NCI-H82 treated with DMSO at 0.1 percent for 48 hours (cell line): ENCODE measurements around the gene UTF1.
"Not testable (repeated sequence)": the region's sequence is repeated elsewhere in the genome, so short reads cannot be mapped to it uniquely, and the experiment has no call there.

Experiments
- DNase-seq: peaks from one replicate; lab custom pipeline; 2025; ENCODE audit not compliant: unreplicated experiment; lab: John Stamatoyannopoulos, UW

Gene UTF1

DNA sequence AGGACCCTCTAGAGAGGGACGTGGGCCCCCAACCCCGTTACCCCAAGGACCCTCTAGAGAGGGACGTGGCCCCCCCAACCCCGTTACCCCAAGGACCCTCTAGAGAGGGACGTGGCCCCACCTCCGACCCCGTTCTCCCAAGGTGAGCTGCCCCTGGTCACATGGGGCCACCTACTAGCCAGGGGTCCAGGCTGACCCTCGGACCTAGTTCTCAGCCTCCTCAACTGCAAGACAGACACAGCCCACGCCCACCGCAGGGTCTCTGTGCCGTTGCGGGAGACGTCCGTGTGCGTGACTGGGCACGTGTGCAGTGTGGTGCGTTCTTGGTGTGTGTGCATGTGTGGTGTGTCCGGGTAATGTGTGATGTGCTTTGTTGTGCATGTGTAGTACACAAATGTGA is 21.6 kb upstream of the UTF1 start:
- DNase-seq: no peak

DNA sequence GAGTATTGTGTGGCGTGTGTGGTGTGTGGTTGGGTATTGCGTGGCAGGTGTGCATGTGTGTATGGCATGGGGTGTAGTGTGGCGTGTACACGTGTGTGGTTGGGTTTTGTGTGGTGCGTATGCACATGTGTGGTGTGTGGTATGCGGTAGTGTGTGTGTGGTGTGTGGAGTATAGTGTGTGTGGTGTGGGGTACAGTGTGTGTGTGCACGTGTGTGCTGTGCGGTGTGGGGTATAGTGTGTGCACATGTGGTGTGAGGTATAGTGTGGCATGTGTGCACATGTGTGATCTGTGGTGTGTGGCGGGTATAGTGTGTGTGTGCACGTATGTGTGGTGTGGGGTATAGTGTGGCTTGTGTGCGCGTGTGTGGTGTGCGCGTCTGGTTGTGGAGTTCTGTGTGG is 20.9 kb upstream of the UTF1 start:
- DNase-seq: no peak

DNA sequence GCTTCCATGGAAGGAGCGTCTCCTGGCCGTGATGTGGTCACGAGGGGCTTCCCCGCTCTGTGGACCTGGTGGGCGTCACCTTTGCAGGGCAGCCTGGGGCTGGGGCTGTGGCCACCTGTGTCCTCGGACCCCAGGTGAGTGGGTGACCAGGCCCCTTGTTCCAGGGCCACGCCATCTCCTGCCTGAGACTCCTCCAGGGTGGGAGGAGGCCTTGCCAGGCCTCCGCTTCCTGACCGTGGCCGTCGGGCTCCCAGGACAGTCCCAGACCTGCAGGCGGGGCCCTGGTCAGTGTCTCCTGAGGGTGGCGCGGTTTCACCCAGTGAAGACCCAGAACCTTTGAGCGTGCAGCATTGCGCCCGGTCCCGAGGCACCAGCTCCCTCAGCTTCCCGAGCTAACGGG is 20.4 kb upstream of the UTF1 start:
- no peak for DNase-seq

DNA sequence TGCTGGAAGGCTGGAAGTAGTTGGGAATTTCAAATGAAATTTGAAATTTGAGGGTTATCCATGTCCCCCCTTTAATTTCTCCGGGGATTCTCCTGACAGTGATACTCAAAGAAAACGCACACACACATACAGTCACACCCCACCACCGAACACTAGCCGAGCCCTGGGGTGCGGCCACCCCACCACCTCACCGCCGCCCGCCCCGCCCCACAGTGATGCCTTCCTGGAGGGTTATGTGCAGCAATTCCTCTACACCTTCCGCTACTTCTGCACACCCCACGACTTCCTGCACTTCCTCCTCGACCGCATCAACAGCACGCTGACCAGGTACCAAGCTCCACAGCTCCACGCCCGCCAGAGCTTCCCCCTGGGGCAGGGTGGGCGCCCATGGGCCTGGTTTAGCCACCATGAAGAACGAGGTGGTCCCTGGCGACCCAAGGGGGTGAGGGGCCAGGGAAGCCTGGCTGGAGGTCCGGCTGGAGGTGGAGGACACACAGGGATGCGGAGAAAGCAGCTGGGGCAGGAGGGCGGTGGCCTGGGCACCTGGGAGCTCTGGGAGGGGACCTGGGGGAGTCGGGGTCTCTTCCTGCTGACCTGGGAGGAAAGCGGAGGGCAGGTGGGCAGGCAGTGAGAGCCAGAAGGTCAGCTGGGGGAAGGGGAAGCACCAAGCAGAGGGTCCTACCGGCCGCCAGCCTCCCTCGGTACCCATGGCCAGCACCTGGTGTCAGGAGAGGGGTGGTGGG is 19.4 kb upstream of the UTF1 start:
- DNase-seq: no peak

DNA sequence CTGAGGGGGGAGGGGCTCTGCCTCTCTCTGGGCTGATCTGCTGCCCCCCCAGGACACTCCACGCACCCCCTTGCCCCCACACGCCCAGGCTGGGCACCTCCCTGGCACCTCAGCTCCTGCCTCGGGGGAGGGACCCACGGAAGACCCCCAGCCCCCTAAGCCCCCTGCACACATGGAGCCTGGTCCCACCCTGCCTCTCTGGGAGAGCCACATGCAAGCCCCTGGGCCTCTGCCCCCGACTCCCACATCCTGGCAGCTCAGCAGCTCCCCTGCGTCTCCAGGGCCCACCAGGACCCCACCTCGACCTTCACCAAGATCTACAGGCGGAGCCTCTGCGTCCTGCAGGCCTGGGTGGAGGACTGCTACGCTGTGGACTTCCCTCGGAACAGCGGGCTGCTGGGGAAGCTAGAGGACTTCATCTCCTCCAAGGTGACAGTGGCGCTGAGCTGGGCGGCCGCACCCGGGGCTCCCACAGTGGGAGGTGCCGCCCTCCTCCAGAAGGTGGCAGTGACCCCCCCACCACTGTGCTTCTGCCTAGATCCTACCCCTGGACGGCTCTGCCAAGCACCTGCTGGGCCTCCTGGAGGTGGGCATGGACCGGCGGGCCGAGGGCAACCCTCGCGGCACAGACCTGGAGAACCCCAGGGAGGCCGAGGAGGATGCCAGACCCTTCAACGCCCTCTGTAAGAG is 18.7 kb upstream of the UTF1 start:
- no peak for DNase-seq

DNA sequence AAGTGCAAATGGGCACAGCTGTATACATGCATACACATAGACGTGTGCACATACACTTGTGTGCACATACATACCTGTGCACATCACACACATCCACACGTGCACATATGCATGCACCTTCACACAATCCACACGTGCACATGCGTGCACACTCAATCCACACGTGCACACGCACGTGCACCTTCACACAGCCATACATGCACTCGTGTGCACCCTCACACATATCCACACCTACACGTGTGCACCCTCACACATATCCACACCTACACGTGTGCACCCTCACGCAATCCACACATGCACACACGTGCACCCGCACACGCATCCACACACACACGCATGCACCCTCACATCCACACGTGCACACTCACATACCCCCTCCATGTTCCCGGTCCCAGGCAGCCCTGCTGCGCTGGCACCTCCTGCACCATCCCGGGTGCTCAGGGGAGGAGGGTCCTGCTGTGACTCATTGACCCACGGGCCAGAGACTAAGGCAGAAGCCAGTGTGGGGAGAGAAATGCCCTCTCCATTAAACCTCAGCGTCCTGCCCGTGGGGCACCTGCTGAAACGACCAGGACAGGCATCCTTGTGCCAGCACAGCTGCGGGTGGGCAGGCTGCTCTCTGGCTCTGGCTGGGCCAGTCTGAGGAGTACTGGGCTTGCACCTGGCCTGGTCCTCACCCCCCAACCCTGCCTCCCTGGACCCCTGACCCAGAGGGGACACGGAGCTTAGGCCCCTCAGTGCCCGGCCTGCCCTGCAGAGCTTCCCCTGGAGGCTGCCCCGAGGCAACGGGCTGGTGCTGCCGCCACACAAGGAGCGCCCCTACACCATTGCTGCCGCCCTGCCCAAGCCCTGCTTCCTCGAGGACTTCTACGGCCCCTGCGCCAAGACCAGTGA is 17.8 kb upstream of the UTF1 start:
- no peak for DNase-seq

DNA sequence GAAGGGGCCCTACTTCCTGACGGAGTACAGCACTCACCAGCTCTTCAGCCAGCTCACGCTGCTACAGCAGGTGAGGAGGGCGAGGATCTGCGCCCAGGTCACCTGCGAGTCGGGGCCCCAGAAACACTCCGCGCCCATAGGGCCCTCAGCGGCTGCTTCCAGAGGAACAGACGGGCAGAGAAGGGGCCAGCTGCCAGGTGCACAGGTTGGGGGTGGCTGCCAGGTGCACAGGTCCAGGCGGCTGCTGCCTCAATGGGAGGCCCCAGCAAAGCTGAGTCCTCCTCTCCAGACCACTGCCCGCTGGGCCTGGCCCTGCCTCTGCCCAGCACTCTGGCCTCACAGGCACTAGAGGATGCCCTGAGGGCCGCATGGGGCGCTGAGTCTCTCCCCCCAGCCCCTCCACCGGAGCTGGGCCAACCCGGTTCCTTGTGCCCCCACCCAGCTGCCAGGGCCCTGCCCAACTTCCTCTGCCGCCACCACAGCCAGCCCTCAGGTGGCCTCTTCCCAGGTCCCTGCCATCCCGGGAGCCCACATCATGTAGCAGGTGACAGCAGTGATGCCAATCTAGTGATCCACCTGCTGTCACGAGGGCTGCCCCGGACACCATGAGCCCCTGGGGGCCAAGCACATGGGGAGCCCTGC is 17.0 kb upstream of the UTF1 start:
- DNase-seq: no peak

DNA sequence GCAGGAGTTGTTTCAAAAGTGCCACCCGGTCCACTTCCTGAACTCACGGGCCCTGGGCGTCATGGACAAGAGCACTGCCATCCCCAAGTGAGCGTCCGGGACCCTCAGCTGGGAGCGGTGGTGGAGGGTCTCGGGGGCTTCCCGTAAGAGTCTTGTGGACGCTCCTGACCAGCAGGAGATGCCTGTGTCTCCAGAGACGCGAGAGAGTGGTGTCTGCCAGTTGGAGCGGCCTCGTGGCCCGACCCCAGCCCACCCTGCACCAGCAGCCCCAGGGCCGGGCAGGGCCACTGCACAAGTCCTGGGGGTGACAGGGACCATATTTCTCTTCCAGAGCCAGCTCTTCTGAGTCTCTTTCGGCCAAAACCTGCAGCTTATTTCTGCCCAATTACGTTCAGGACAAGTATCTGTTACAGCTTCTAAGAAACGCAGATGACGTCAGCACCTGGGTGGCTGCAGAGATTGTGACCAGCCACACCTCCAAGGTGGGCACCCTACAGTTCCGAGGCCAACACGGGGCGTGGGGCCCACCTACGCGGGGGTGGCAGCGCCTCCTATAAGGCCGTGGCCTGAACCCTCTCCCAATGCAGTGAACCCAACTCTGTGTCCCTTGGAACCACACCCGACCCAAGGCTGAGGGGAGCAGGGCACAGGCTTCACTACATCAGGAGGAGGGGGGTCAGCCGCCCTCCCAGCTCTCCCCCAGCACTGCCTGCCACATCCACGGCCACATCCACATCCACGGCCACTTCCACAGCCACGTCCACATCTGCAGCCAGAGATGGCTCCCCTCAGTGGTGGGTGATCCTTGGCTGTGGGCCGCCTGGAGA is 16.2 kb upstream of the UTF1 start:
- DNase-seq: no peak

DNA sequence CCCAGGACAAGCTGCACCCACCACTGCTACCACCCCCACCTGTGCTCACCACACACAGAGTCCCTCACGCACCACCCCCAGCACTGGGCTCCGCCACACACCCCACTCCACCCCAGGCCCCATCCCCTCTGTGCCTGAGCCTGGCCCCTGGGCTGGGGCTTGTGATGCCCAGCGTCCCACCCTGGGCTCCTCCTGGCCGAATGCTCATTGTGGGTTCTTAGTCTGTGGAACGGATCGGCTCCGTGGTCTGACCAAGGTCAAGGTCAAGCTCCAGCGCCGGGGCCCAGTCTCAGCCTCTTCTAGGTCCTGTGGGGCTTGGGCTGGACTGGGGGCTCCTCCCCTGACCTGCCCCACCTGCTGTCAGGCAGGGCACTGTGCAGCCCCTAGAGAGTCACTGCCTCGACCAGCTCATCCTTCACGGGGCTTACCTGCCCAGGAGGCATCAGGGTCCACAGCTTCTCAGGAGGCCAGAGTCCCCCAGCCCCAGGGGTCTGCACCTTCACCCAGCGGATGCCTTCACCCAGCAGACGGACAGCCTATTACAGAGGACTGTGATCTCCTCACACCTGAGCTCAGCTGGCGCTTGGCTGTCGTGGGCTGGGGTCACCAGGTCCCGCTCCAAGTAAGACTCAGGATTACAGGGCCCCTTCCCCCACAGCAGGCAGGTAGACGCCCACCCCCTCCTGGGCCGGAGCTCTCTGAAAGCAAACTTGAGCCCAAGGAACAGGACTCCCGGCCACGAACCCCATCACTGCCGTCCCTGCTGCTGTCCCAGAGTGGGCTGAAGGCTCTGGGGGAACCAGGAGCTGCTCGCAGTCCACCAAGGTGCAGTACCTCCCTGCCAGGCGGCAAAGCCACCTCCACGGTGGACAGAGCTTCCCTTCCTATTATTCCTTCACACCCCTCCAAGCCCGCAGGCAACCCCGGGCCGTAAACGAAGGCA is 15.3 kb upstream of the UTF1 start:
- no peak for DNase-seq

DNA sequence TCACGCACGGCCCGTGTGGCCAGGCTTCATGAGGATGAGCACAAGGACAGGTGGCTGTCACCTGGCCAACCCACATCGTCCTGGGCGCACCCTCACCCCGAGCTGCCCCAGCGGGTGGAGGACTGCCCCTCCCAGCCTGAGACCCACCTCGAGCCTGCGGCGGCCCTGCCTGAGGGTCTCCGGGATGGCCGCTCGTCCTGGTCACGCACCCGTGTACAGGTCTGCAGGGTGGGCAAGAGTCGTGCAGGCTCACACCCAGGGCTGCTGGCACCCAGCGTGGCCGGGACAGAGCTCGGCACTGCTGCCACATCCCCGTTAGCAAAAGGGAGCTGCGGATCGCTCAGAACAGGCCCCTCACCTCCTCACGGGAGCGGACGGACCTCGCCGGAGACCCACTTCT is 14.4 kb upstream of the UTF1 start:
- no peak for DNase-seq

DNA sequence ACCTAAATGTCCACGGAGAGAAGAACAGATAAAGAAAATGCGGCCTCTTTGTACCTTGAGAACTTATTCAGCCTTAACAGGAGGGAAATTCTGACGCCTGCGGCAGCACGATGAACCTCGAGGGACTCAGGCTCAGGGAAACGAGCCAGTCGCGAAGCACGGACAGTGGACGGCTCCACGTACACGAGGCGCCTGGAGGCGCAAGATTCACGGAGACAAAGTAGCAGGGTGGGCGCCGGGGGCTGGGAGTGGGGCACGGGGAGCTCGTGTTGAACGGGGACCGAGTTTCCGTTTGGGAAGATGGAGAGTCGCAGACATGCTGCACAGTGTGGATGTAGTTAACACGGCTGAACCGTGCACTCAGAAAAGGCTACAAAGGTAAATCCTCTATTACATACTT is 13.2 kb upstream of the UTF1 start:
- no peak for DNase-seq

DNA sequence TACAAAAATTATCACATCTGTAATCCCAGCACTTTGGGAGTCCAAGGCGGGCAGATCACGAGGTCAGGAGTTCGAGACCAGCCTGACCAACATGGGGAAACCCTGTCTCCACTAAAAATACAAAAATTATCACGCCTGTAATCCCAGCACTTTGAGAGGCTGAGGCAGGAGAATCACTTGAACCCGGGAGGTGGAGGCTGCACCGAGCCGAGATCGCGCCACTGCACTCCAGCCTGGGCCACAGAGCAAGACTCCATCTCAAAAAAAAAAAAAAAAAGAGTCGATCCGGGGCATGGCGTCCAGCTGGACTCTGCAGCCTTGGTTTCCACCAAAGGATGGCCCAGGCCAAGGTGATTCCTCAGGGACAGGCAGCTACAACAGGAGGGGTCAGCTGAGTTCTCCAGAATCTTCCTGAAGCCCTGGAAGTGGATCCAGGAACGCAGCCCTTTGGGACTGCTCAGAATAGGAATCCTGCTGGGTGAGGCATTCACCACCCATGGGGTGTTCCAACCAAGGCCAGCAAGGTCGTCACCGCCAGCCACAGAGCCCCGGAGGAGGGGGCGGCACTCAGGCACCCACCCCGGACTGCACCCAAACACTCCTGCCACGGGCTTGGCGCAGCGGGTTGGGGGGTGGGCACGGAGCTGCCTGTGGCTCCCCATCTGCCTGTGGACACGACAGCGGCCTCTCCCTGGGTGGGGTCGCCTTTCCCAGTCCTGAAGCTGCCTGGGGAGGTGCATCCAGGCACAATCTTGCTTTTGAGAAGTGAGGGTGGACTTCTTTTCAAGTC is 12.0 kb upstream of the UTF1 start:
- DNase-seq: no peak

DNA sequence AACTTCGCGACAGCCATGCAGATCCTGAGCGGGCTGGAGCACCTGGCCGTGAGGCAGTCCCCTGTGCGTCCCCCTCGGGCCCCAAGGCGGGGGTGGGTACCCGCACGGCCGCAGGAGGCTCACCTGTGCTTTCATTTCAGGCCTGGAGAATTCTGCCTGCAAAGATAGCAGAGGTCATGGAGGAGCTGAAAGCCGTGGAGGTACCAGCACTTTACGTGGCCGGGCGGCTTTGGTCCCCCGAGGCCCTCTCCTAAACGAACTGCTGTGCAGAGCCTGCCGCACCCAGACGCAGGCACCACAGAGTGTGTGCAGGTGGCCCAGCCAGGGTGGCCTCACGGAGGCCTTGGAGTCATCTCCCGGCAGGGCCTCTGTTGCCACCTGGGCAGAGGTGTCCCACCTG is 11.1 kb upstream of the UTF1 start:
- DNase-seq: no peak

DNA sequence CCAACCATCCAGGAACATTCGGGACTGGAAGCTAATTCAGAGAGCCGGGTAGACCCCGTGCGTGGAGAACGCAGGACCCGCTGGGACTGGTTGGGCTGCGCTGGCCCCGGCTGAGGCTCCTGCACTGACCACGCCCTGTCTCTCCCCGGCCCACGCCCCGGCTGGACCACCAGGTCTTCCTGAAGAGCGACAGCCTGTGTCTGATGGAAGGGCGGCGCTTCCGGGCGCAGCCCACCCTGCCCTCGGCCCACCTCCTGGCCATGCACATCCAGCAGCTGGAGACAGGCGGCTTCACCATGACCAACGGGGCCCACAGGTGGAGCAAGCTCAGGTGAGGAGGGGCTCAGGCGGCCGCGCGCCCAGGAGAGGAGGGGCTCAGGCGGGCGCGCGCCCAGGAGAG is 10.2 kb upstream of the UTF1 start:
- DNase-seq: no peak

DNA sequence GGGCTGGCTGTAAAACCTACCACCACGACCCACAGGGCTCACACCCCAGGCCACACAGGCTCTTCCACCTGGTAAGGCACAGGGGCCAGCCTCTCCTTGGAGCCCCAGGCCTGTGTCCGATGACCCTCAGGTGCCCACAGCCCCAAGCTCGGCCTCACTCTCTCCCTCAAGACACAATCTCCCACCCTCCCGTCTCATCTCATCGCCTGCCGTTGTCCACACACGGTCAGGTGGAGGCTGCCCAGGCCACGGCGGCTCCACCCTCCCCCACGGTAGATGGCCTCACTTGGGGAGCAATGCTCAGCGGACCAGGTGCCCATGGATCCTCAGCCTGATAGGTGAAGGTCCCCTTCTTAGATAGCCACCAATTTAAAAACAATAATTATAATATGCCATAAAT is 8.7 kb upstream of the UTF1 start:
- DNase-seq: no peak

DNA sequence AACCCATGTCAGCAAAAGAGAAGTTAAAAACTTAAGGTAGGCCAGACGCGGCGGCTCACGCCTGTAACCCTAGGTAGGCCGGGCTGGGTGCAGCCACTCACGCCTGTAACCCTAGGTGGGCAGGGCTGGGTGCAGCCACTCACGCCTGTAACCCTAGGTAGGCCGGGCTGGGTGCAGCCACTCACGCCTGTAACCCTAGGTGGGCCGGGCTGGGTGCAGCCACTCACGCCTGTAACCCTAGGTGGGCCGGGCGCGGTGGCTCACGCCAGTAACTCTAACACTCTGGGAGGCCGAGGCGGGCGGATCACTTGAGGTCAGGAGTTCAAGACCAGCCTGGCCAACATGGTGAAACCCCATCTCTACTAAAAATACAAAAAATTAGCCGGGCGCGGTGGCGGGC is 8.3 kb upstream of the UTF1 start:
- not testable (repeated sequence) for DNase-seq

DNA sequence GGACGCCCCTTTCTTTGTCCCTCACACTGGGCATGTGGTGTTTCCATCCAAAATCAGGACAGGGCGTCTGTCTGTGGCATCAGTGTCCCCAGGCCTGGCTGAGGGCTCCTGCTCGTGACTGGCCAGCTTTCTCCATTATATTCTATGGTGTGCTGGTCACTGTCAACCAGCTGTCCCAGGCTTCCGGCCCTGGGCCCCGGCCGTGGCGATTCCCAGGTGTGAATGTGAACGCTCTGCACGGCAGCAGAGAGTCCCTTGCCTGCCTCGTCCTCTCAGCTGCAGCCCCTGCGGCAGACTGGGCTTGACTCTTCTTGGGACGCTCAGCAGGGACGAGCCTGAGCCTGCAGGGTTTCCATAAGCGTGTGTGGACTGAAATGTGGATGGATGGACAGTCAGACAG is 5.9 kb upstream of the UTF1 start:
- no peak for DNase-seq

DNA sequence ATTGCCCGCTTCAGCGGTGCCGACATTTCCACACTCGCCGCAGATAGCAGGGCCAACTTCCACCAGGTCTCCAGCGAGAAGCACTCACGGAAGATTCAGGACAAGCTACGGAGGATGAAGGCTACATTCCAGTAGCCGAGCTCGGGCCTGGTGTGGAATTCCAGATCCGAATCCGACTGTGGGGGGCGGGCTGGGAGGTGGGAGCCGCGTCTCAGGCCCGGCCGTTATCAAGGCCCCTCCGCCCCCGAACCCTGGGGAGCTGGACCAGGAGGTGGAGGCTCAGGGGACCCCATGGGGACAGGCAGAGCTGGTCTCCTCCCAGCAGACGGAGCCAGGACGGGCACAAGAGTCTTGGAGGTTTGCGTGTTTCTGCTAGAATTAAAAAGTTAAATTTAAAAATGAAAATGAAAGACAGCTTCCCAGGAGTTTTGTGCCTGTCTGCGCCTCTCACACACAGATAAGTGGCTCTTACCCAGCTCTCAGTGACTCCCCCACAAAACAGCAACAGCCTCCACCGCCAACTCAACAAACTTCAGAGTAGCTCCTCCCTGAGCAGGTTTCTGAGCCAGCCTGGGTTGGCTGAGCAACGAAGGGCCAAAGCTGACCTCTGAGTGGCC is 5.2 kb upstream of the UTF1 start:
- no peak for DNase-seq
